ENCODE measurements around the gene TRABD2B. TPM values are rescaled to one million over a fixed set of nuclear protein-coding genes. Genes with fewer than 3 reads are reported as not detected.

Gene TRABD2B
- total and polyA plus RNA-seq, 2 donors from 2014 or later, result 19.8 to 62.0 TPM

GRCh38 chr1:47751193-47751592 is 246.0 kb downstream of the TRABD2B start:
- no peaks in the 10 kb centered on the region for H3K36me3 ChIP-seq (ENCODE audit: control insufficient read depth in 2 of 3, insufficient read depth in 3 of 3, low read length in 3 of 3)
- H3K4me1 ChIP-seq (ENCODE audit: control insufficient read depth in 2 of 3, insufficient read depth in 2 of 3, low read depth in 1 of 3, low read length in 3 of 3), result peaks cover 0 to 5% (median 4%) of the 10 kb centered on the region in 3 donors
- DNase-seq, result peak in 2 of 5 donors; percentile 32 to 47
- intact Hi-C loops (cut with DNase I), result no loop called here
- no peaks in the 10 kb centered on the region for H3K27me3 ChIP-seq (ENCODE audit: control insufficient read depth, insufficient read depth, low read length)
- TF ChIP-seq CTCF (IDR thresholded peaks at IDR 0.05; ENCODE audit: borderline replicate concordance, extremely low read depth, insufficient read depth), result no peak
- FAIRE-seq, result no peak
- H3K4me3 ChIP-seq (ENCODE audit: low read length in 3 of 3), result no peak overlapping the region
- no peak overlapping the region for H3K9ac ChIP-seq (ENCODE audit: low read length in 3 of 3)
- peak overlapping the region in 1 of 2 donors; percentile 2 for H3K27ac ChIP-seq (ENCODE audit: low read depth in 2 of 2, low read length in 2 of 2)
- no peaks in the 10 kb centered on the region for H3K9me3 ChIP-seq (ENCODE audit: control insufficient read depth in 2 of 3, insufficient read depth in 1 of 3, low read length in 3 of 3)

- no peak for FAIRE-seq
- TF ChIP-seq CTCF (IDR thresholded peaks at IDR 0.05; ENCODE audit: borderline replicate concordance, extremely low read depth, insufficient read depth), result no peak
- DNase-seq, result peak in 1 of 5 donors; percentile 10
- Histone ChIP-seq H3K27me3 (ENCODE audit: control insufficient read depth, insufficient read depth, low read length) (no peaks in the 10 kb centered on the region), H3K9ac (ENCODE audit: low read length in 3 of 3) (no peak overlapping the region), H3K27ac (ENCODE audit: low read depth in 2 of 2, low read length in 2 of 2) (no peak overlapping the region), H3K4me1 (ENCODE audit: control insufficient read depth in 2 of 3, insufficient read depth in 2 of 3, low read depth in 1 of 3, low read length in 3 of 3) (no peaks in the 10 kb centered on the region), H3K4me3 (ENCODE audit: low read length in 3 of 3) (no peak overlapping the region), H3K36me3 (ENCODE audit: control insufficient read depth in 2 of 3, insufficient read depth in 3 of 3, low read length in 3 of 3) (no peaks in the 10 kb centered on the region), H3K9me3 (ENCODE audit: control insufficient read depth in 2 of 3, insufficient read depth in 1 of 3, low read length in 3 of 3) (no peaks in the 10 kb centered on the region)
- intact Hi-C loops (cut with DNase I), result no loop called here
Measured at GRCh38 chr1:47745715-47746609, 251.2 kb downstream of the TRABD2B start.

- no peak for TF ChIP-seq CTCF (IDR thresholded peaks at IDR 0.05; ENCODE audit: borderline replicate concordance, extremely low read depth, insufficient read depth)
- no peaks in the 10 kb centered on the region for H3K36me3 ChIP-seq (ENCODE audit: control insufficient read depth in 2 of 3, insufficient read depth in 3 of 3, low read length in 3 of 3)
- H3K9me3 ChIP-seq (ENCODE audit: control insufficient read depth in 2 of 3, insufficient read depth in 1 of 3, low read length in 3 of 3), result no peaks in the 10 kb centered on the region
- no peak overlapping the region for H3K4me3 ChIP-seq (ENCODE audit: low read length in 3 of 3)
- H3K27ac ChIP-seq (ENCODE audit: low read depth in 2 of 2, low read length in 2 of 2), result no peak overlapping the region
- DNase-seq, result peak in 1 of 5 donors; percentile 13
- FAIRE-seq, result no peak
- no peaks in the 10 kb centered on the region for H3K4me1 ChIP-seq (ENCODE audit: control insufficient read depth in 2 of 3, insufficient read depth in 2 of 3, low read depth in 1 of 3, low read length in 3 of 3)
- H3K27me3 ChIP-seq (ENCODE audit: control insufficient read depth, insufficient read depth, low read length), result no peaks in the 10 kb centered on the region
- H3K9ac ChIP-seq (ENCODE audit: low read length in 3 of 3), result no peak overlapping the region
- intact Hi-C loops (cut with DNase I), result no loop called here
Measured at GRCh38 chr1:47742890-47743760, 254.1 kb downstream of the TRABD2B start.

All from kidney (tissue), 14 donors.